Activated naive CD8-positive, alpha-beta T cell treated with anti-CD3 and anti-CD28 coated beads, Interleukin-2, amount 50 U/mL, for 24 hours (primary cell): ENCODE results near the gene PPP6R3.
"Not testable (repeated sequence)": the region's sequence is repeated elsewhere in the genome, so short reads cannot be mapped to it uniquely, and the experiment has no call there.

Experiments
- ATAC-seq: fragments of 150-1000 bp; cut with Tn5 transposase; one replicate; pipeline ENCODE4 v1.10.0; 2021
- DNase-seq: peaks from one replicate; pipeline ENCODE4 v3.0.0; 2021
- H3K27ac Mint-ChIP-seq: one replicate; pipeline ENCODE4 v1.8.0; 2021; ENCODE audit warnings: mild to moderate bottlenecking, mixed read lengths
- H3K27me3 Mint-ChIP-seq: one replicate; pipeline ENCODE4 v1.8.0; 2021; ENCODE audit warnings: mixed read lengths
- H3K36me3 Mint-ChIP-seq: one replicate; pipeline ENCODE4 v1.8.0; 2021; ENCODE audit warnings: low read depth, mixed read lengths
- H3K4me1 Mint-ChIP-seq: one replicate; pipeline ENCODE4 v1.8.0; 2021; ENCODE audit warnings: mixed read lengths
- H3K4me3 Mint-ChIP-seq: one replicate; pipeline ENCODE4 v1.8.0; 2021; ENCODE audit warnings: mild to moderate bottlenecking, moderate library complexity, mixed read lengths
- H3K9me3 Mint-ChIP-seq: one replicate; pipeline ENCODE4 v1.8.0; 2021; ENCODE audit warnings: mixed read lengths

Gene PPP6R3

DNA sequence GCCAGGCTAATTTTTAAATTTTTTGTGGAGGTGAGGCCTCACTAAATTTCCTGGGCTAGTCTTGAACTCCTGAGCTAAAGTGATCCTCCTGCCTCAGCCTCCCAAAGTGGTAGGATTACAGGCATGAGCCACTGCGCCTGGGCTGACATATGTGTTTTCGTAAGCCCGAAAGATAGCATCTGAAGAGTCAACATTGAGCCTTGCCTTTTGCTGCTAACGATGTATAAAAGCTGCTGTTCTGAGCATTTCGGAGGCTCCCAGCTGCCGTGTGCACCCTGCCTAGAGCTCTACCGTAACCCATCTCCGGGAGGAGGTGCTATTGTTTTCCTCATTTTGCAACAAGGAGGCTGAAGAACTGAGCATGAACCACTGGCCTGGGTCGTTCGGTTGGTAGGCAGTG, 18.1 kb upstream of the PPP6R3 start:
- H3K27me3 Mint-ChIP-seq = no peaks in the 10 kb centered on the region
- no peaks in the 10 kb centered on the region for H3K9me3 Mint-ChIP-seq
- no peak for ATAC-seq
- H3K4me3 Mint-ChIP-seq = no peak overlapping the region
- DNase-seq = no peak
- no peaks in the 10 kb centered on the region for H3K36me3 Mint-ChIP-seq
- H3K27ac Mint-ChIP-seq = no peak overlapping the region
- H3K4me1 Mint-ChIP-seq = no peaks in the 10 kb centered on the region

DNA sequence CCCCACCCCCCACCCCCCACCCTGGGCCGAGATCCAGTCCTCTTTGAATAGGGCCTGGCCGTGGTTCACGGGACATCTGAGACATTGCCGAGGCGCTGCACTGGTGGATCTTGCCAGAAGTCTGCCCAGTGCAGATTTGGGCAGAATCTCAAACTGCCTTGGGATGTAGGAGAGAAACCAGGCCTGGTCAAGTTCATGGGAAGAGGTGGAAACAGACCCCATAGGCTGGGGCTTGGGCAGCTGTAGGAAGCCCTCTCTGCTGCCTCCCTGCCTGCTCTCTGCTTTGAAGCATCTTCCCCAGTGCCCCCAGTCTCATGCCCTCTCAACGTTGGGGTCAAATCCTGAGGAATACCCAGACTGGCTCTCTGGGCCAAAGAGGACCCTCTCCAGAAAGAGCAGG, 16.0 kb upstream of the PPP6R3 start:
- no peaks in the 10 kb centered on the region for H3K27me3 Mint-ChIP-seq
- ATAC-seq (no peak), DNase-seq (no peak)
- no peaks in the 10 kb centered on the region for H3K9me3 Mint-ChIP-seq
- H3K27ac Mint-ChIP-seq = no peak overlapping the region
- H3K4me1 Mint-ChIP-seq = peaks cover 2% of the 10 kb centered on the region
- peaks cover 6% of the 10 kb centered on the region for H3K36me3 Mint-ChIP-seq
- no peak overlapping the region for H3K4me3 Mint-ChIP-seq

DNA sequence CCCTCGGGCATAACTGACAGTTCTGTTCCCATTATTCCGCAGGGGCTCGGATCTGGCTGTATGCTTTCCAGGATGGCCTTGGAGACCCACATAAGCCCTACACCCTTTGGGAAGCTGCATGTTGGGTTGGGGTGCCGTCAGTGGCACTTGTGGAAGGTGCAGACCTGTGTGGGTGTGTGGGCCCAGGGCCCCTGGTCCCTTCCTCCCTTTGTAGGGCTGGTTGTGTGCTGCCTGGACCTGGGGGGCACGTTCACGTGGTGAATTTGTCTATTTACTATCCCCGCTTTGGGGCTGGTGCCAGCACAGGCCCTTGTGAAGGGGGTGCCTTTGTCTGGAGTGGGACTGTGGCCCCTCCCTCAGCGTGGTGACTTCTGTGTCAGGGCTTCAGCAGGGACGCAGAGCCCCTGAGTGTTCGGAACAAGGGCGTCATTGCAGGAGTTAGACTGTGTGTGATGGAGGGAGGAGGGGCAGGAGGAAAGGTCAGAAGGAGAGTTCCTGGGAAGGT, 15.0 kb upstream of the PPP6R3 start:
- Mint-ChIP-seq H3K4me3 (no peak overlapping the region), H3K27me3 (no peaks in the 10 kb centered on the region), H3K4me1 (peaks cover 2% of the 10 kb centered on the region), H3K27ac (no peak overlapping the region), H3K9me3 (no peaks in the 10 kb centered on the region), H3K36me3 (peaks cover 7% of the 10 kb centered on the region)
- ATAC-seq (no peak), DNase-seq (no peak)

DNA sequence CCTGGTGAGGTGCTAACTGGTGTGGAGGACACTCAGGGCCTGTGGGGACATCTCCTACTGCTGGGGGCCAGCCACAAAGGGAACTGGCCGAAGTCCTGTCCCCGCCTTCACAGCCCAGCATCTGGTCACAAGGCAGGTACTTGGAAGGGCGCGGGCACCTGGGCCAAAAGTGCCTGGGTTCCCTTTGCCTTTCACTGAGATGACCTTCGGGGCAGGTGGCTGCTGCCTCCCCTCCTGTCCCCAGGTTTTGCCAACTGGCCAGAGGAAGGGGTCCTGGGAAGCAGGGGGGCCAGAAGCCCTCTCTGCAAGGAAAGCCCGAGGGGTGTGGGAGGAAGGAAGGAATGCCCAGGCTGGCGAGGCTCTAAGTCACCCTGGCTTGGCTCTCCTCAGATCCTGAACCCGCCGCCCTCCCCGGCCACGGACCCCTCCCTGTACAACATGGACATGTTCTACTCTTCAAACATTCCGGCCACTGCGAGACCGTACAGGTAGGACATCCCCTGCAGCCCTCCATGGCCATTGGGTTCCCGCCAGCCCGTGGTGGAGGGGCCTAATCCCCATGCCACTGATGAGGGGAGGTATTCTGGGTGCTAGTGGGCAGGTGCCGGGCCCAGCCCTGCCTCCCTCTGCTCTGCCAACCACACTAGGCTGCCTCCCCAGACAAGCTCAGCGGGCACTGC, 14.4 kb upstream of the PPP6R3 start:
- H3K27ac Mint-ChIP-seq = no peak overlapping the region
- H3K9me3 Mint-ChIP-seq = no peaks in the 10 kb centered on the region
- no peak overlapping the region for H3K4me3 Mint-ChIP-seq
- no peaks in the 10 kb centered on the region for H3K27me3 Mint-ChIP-seq
- DNase-seq (no peak), ATAC-seq (no peak)
- H3K36me3 Mint-ChIP-seq = peaks cover 7% of the 10 kb centered on the region
- peaks cover 2% of the 10 kb centered on the region for H3K4me1 Mint-ChIP-seq

DNA sequence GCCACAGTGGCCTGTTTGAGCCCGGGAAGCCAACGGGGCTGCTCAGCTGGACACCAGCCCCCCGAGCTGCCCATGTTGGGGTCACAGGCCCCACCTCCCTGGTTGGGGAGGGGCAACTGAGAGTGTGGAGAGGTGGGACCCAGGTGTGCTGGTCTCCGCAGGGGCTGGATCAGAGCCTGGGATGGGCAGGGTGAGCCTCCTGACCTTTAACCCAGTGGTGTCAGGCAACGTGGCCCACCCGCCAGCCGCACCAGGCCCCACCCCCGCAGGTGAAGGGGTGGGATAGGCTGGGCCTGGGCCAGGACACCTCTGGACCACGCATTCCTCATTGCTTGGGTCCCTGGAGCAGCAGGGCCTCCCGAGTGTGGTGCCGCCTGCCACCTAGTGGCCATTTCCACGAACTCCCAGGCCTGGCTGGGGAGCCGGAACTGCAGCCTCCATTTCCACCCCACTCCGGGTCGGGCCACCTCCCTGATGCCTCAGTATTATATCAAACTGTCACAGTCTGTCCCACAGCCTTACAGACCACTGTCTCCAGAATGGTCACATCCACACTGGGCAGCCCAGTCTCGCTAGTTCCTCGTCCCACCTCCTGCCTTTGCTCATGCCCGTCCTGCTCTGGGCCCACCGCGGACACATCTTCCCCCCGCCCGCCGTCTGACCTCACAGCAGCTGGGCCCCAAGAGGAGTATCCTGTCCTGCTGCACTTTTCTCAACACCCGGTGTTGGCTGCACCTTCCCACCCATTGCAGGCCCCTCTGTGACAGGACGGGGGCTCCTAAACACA, 13.3 kb upstream of the PPP6R3 start:
- no peak overlapping the region for H3K4me3 Mint-ChIP-seq
- H3K27ac Mint-ChIP-seq = no peak overlapping the region

DNA sequence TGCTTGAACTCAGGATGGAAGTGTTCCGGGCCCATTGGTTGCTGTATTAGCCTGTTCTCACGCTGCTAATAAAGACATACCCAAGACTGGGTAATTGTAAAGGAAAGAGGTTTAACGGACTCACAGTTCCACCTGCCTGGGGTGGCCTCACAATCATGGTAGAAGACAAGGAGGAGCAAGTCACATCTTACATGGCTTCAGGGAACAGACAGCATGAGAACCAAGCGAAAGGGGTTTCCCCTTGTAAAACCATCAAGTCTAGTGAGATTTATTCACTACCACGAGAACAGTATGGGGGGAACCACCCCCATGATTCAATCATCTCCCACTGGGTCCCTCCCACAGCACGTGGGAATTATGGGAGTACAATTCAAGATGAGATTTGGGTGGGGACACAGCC, 12.6 kb upstream of the PPP6R3 start:
- not testable (repeated sequence) for H3K27me3 Mint-ChIP-seq

More for the DNA sequence above, 13.3 kb upstream of the PPP6R3 start:
- no peaks in the 10 kb centered on the region for H3K9me3 Mint-ChIP-seq
- peaks cover 2% of the 10 kb centered on the region for H3K4me1 Mint-ChIP-seq
- peak; percentile 79 for DNase-seq
- peak; percentile 91 for ATAC-seq
- H3K27me3 Mint-ChIP-seq = no peaks in the 10 kb centered on the region
- peaks cover 7% of the 10 kb centered on the region for H3K36me3 Mint-ChIP-seq

DNA sequence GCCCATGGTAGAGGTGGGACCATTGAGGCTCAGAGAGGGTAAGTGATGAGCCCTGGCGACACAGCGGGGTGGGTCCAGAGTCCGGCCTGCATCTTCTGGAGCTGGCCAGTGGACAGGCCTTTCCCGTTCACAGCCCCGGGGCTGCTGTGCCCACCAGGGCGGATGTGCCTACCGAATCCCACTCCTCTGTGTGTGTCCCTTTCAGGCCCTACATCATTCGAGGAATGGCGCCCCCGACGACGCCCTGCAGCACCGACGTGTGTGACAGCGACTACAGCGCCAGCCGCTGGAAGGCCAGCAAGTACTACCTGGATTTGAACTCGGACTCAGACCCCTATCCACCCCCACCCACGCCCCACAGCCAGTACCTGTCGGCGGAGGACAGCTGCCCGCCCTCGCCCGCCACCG, 11.9 kb upstream of the PPP6R3 start:
- Mint-ChIP-seq H3K36me3 (peaks cover 7% of the 10 kb centered on the region), H3K4me3 (no peak overlapping the region), H3K4me1 (peaks cover 2% of the 10 kb centered on the region), H3K27me3 (no peaks in the 10 kb centered on the region), H3K27ac (no peak overlapping the region), H3K9me3 (no peaks in the 10 kb centered on the region)
- ATAC-seq (no peak), DNase-seq (no peak)

More for the DNA sequence above, 12.6 kb upstream of the PPP6R3 start:
- H3K4me1 Mint-ChIP-seq, H3K27ac Mint-ChIP-seq, H3K4me3 Mint-ChIP-seq, DNase-seq, H3K36me3 Mint-ChIP-seq, ATAC-seq, H3K9me3 Mint-ChIP-seq: not testable (repeated sequence)

DNA sequence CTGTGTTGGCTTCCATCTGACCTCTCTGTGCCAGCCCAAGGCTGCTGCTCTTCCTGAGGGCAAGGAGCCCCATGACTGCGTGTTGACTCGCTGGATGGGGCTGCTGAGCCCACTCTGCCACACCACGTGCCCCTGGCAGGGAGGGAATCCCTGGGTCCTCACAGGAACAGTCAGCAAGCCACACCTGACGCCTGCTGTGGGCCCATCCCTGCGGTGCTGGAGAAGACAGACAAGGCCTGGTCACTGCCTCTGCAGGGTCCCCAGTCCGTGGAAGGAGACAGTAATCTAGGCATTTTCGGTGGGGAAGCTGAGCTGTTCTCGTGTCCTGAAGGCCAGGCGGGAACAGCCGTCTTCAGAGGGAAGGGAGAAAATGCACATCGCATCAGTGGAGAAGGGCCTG, 10.6 kb upstream of the PPP6R3 start:
- no peaks in the 10 kb centered on the region for H3K27me3 Mint-ChIP-seq
- H3K27ac Mint-ChIP-seq = no peak overlapping the region
- no peaks in the 10 kb centered on the region for H3K9me3 Mint-ChIP-seq
- ATAC-seq (no peak), DNase-seq (no peak)
- no peak overlapping the region for H3K4me3 Mint-ChIP-seq
- peaks cover 7% of the 10 kb centered on the region for H3K36me3 Mint-ChIP-seq
- H3K4me1 Mint-ChIP-seq = peaks cover 2% of the 10 kb centered on the region

DNA sequence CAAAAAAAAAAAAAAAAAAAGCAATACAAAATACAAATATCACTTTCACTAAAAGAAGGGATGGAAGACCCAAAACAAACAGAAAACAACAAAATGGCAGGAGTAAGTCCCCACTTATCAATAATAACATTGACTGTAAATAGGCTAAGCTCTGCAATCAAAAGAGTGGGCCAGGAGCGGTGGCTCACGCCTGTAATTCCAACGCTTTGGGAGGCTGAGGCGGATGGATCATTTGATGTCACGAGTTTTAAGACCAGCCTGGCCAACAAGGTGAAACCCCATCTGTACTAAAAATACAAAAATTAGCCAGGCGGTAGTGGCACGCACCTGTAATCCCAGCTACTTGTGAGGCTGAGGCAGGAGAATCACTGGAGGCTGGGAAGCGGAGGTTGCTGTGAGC, 9.8 kb upstream of the PPP6R3 start:
- peaks cover 2% of the 10 kb centered on the region for H3K4me1 Mint-ChIP-seq
- no peaks in the 10 kb centered on the region for H3K27me3 Mint-ChIP-seq
- DNase-seq (no peak), ATAC-seq (no peak)
- H3K36me3 Mint-ChIP-seq = peaks cover 7% of the 10 kb centered on the region
- H3K4me3 Mint-ChIP-seq = no peak overlapping the region
- H3K27ac Mint-ChIP-seq = no peak overlapping the region
- no peaks in the 10 kb centered on the region for H3K9me3 Mint-ChIP-seq

DNA sequence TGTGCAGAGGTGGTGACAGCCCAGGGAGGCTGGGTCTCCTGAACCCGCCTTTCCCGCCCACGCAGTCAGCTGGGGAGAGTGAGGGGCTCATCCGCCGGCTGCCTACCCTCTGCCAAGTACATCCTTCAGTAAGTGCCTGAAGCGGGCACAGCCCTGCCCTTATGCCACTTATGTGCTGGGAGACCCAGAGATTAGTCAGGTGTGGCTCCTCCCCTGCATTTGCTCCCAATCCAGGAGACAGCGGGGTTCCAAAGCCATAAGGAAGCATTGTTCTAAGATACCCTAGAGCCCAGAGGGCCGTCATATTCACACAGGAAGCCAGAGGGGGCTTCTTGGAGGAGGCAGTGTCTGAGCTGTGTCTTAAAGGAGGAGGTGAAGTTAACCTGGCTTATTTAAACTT, 5.8 kb upstream of the PPP6R3 start:
- Mint-ChIP-seq H3K4me1 (peaks cover 2% of the 10 kb centered on the region), H3K27ac (no peak overlapping the region)

DNA sequence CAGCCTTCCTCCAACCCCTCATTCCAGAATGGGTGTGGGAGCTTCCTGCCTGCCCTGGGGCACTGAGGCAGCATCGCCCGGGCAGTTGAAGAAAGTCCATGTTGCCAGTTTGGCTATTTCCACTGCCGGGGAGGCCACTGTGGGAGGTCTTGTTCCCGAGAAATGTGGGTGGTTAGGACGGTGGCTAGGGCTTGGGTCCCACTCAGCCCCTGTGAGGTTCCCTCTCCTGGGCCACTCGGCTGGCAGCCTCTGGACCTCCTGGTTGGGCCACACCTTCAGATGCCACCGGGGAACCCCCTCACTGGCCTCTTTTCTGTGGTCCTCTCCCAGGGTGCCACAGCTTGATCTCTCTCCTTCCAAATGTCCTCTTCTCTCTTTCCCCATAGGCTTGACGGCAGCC, 5.1 kb upstream of the PPP6R3 start:
- DNase-seq = no peak
- no peaks in the 10 kb centered on the region for H3K36me3 Mint-ChIP-seq
- no peak overlapping the region for H3K4me3 Mint-ChIP-seq
- no peaks in the 10 kb centered on the region for H3K9me3 Mint-ChIP-seq
- no peak for ATAC-seq
- H3K27me3 Mint-ChIP-seq = peaks cover 3% of the 10 kb centered on the region
- no peak overlapping the region for H3K27ac Mint-ChIP-seq
- H3K4me1 Mint-ChIP-seq = peaks cover 5% of the 10 kb centered on the region

More for the DNA sequence above, 5.8 kb upstream of the PPP6R3 start:
- ATAC-seq (no peak), DNase-seq (no peak)
- peaks cover 1% of the 10 kb centered on the region for H3K36me3 Mint-ChIP-seq
- no peak overlapping the region for H3K4me3 Mint-ChIP-seq
- no peaks in the 10 kb centered on the region for H3K27me3 Mint-ChIP-seq
- no peaks in the 10 kb centered on the region for H3K9me3 Mint-ChIP-seq

DNA sequence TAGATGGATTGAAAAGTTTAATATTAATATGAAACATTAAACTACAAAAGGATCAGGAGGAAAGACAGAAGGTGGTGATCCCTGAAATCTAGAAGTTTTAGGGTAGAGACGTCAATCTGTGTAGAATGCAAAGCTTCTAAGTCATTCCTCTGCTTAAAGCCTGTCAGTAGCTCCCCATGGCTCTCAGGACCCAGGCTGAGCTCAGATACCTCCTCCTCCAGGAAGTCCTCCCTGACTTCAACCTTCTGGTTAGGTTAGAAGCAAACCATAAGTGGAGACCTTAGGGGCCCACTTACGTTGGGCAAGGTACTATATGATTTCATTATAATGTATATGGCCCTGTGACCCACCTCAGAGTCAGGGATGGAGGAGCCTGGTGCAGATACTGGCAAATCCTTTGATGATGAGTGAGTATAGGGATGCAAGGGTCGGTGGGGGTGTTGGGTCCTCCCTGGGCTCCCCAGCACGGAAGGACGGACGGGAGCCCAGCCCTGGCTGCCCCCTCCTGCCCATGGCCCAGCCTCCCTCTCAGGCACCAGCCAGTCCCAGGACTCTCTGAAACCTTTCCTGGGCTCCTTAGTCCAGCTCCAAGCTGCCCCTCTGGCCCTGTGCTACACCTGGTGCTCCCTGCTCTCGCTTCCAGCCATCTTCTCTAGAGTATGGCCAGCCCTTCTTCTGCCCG, 3.2 kb upstream of the PPP6R3 start:
- Mint-ChIP-seq H3K27me3 (peaks cover 3% of the 10 kb centered on the region), H3K27ac (no peak overlapping the region), H3K4me1 (peaks cover 15% of the 10 kb centered on the region), H3K36me3 (no peaks in the 10 kb centered on the region), H3K4me3 (no peak overlapping the region), H3K9me3 (no peaks in the 10 kb centered on the region)
- no peak for DNase-seq
- ATAC-seq = no peak

DNA sequence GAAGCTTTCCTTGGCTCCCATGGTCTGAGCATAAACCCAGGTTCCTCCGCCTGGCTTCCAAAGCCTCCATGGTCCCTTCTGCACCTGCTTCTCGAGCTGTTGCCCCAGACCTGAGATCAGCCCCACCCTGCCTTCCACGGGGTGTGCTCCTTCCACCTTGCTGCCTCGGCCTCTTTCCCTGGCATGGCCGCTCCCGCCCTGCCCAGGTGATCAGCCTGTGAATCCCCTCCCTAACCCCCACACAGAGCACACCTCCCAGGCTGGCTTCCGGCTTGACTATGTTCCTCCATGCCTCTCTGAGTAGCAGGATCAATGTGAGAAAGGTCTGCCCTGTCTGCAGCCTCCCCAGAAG, 2.7 kb upstream of the PPP6R3 start:
- H3K27me3 Mint-ChIP-seq = peaks cover 3% of the 10 kb centered on the region
- H3K36me3 Mint-ChIP-seq = peaks cover 3% of the 10 kb centered on the region
- no peak overlapping the region for H3K4me3 Mint-ChIP-seq
- DNase-seq = no peak
- H3K27ac Mint-ChIP-seq = no peak overlapping the region
- ATAC-seq = no peak
- no peaks in the 10 kb centered on the region for H3K9me3 Mint-ChIP-seq
- H3K4me1 Mint-ChIP-seq = peaks cover 20% of the 10 kb centered on the region

DNA sequence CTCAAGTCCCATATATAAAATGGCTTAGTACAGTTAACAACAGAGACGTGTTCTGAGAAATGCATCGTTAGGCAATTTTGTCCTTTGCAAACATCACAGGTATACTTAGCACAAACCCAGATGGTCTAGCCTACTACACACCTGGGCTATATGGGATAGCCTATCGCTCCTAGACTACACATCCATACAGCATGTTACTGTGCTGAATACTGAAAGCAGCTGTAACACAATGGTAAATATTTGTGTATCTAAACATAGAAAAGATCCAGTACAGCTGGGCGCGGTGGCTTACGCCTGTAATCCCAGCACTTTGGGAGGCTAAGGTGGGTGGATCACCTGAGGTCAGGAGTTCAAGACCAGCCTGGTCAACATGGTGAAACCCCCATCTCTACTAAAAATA, 2.2 kb upstream of the PPP6R3 start:
- H3K4me3 Mint-ChIP-seq, H3K27me3 Mint-ChIP-seq, H3K36me3 Mint-ChIP-seq, H3K27ac Mint-ChIP-seq, H3K9me3 Mint-ChIP-seq, DNase-seq, ATAC-seq: not testable (repeated sequence)
- peaks cover 25% of the 10 kb centered on the region for H3K4me1 Mint-ChIP-seq
